ENCODE data around the gene ATP9B.

The ATP9B gene

GRCh38 chr18:79166702-79167101 lies 97.5 kb downstream of the ATP9B start (continued):
- TF ChIP-seq ZBTB49 (tag by site-specific recombination; IDR thresholded peaks at IDR 0.05; ENCODE audit: low read depth), result no peak
- no peak for TF ChIP-seq KLF9 (tag by site-specific recombination; IDR thresholded peaks at IDR 0.05; ENCODE audit: low read depth)
- TF ChIP-seq ZNF660 (tag by site-specific recombination; IDR thresholded peaks at IDR 0.05), result no peak
- no peak for TF ChIP-seq ZNF280C (tag by site-specific recombination; IDR thresholded peaks at IDR 0.05)
- no peak for TF ChIP-seq ZNF785 (tag by site-specific recombination; IDR thresholded peaks at IDR 0.05)

GRCh38 chr18:79167526-79168190 lies 98.5 kb downstream of the ATP9B start:
- CTCF ChIA-PET, result no interaction called here

GRCh38 chr18:79169958-79170555 lies 100.9 kb downstream of the ATP9B start:
- ChIA-PET POLR2A (no interaction called here), CTCF (interaction anchor here (0.6 kb wide), 1 partner anchor 144 kb away, joined by 3 read pairs; no protein-coding TSS in a partner anchor)
- H3K36me3 ChIP-seq (ENCODE audit: control insufficient read depth in 2 of 2, insufficient read depth in 1 of 2, low read length in 2 of 2), result peaks cover 0 to 14% of the 10 kb centered on the region in 2 experiments; a peak in 1 of 3 replicates
- no peaks in the 10 kb centered on the region for H3K9me3 ChIP-seq (ENCODE audit: control insufficient read depth, insufficient read depth, low read depth, low read length)
- no peak overlapping the region for H3K4me3 ChIP-seq (ENCODE audit: low read depth, low read length)
- no peak overlapping the region for H3K27ac ChIP-seq (ENCODE audit: extremely low read depth, low read depth, low read length)
- H3K4me1 ChIP-seq (ENCODE audit: control insufficient read depth, insufficient read depth, low read length), result no peaks in the 10 kb centered on the region
- TF ChIP-seq ZNF214 (tag by site-specific recombination; IDR thresholded peaks at IDR 0.05; ENCODE audit: borderline replicate concordance) (no peak), ZNF416 (tag by site-specific recombination; IDR thresholded peaks at IDR 0.05) (no peak), ZNF560 (tag by site-specific recombination; IDR thresholded peaks at IDR 0.05; ENCODE audit: borderline replicate concordance) (no peak), ZNF148 (tag by site-specific recombination; IDR thresholded peaks at IDR 0.05; ENCODE audit: borderline replicate concordance) (no peak), ZBTB48 (tag by site-specific recombination; IDR thresholded peaks at IDR 0.05) (no peak), GFI1B (tag by site-specific recombination; IDR thresholded peaks at IDR 0.05) (no peak), ZNF184 (tag by site-specific recombination; IDR thresholded peaks at IDR 0.05) (no peak), ZNF24 (tag by site-specific recombination; IDR thresholded peaks at IDR 0.05) (no peak), ZBTB20 (tag by site-specific recombination; IDR thresholded peaks at IDR 0.05) (no peak)

More at GRCh38 chr18:79167526-79168190, 98.5 kb downstream of the ATP9B start:
- Histone ChIP-seq H3K27ac (ENCODE audit: extremely low read depth, low read depth, low read length) (no peak overlapping the region), H3K36me3 (ENCODE audit: control insufficient read depth in 2 of 2, insufficient read depth in 1 of 2, low read length in 2 of 2) (peaks cover 0 to 14% of the 10 kb centered on the region in 2 experiments; a peak in 1 of 3 replicates), H3K4me3 (ENCODE audit: low read depth, low read length) (no peak overlapping the region), H3K4me1 (ENCODE audit: control insufficient read depth, insufficient read depth, low read length) (no peaks in the 10 kb centered on the region), H3K9me3 (ENCODE audit: control insufficient read depth, insufficient read depth, low read depth, low read length) (no peaks in the 10 kb centered on the region)
- POLR2A ChIA-PET, result no interaction called here
- TF ChIP-seq ZNF121 (tag by site-specific recombination; IDR thresholded peaks at IDR 0.05), result no peak
- TF ChIP-seq ZNF610 (tag by site-specific recombination; IDR thresholded peaks at IDR 0.05; ENCODE audit: borderline replicate concordance), result no peak
- TF ChIP-seq ZNF777 (tag by site-specific recombination; IDR thresholded peaks at IDR 0.05; ENCODE audit: borderline replicate concordance), result no peak
- no peak for TF ChIP-seq ZNF707 (tag by site-specific recombination; IDR thresholded peaks at IDR 0.05)
- TF ChIP-seq KLF16 (tag by site-specific recombination; IDR thresholded peaks at IDR 0.05), result no peak
- TF ChIP-seq ZNF677 (tag by site-specific recombination; IDR thresholded peaks at IDR 0.05), result no peak
- no peak for TF ChIP-seq OSR2 (tag by site-specific recombination; IDR thresholded peaks at IDR 0.05)
- TF ChIP-seq ZNF155 (tag by site-specific recombination; IDR thresholded peaks at IDR 0.05), result no peak
- no peak for TF ChIP-seq ZNF488 (tag by site-specific recombination; IDR thresholded peaks at IDR 0.05)
- no peak for TF ChIP-seq ZFP41 (tag by site-specific recombination; IDR thresholded peaks at IDR 0.05; ENCODE audit: borderline replicate concordance)
- no peak for TF ChIP-seq ZNF341 (tag by site-specific recombination; IDR thresholded peaks at IDR 0.05; ENCODE audit: low read depth)
- TF ChIP-seq ZNF544 (tag by site-specific recombination; IDR thresholded peaks at IDR 0.05), result no peak
- no peak for TF ChIP-seq ZNF561 (tag by site-specific recombination; IDR thresholded peaks at IDR 0.05; ENCODE audit: borderline replicate concordance)
- no peak for TF ChIP-seq ATF2 (tag by site-specific recombination; IDR thresholded peaks at IDR 0.05; ENCODE audit: low read depth)
- TF ChIP-seq ZNF521 (tag by site-specific recombination; IDR thresholded peaks at IDR 0.05), result no peak
- TF ChIP-seq ZNF792 (tag by site-specific recombination; IDR thresholded peaks at IDR 0.05), result no peak

Data from HEK293 (cell line).